Common myeloid progenitor, CD34-positive (primary cell): ENCODE results near the gene TMEM145.

Experiments
- CTCF ChIA-PET: fragments of 350-600 bp; sonication (Branson Sonifier 250); formaldehyde crosslinking; loops from one replicate; lab custom pipeline; 2021; ENCODE audit warnings: antibody characterized with exemption; lab: Charles Lee
- POLR2A ChIA-PET: fragments of 350-600 bp; sonication (Branson Sonifier 250); formaldehyde crosslinking; loops from one replicate; lab custom pipeline; 2021; ENCODE audit warnings: antibody characterized with exemption; lab: Charles Lee
- DNase-seq, 3 donors: peaks; one replicate each; pipeline versions ENCODE4 v3.0.0 to v3.0.0-alpha.2; 2013
- H3K27ac ChIP-seq, 2 experiments: 1 replicate in 1 of 2; 2 replicates in 1 of 2; pipeline ENCODE4 v1.7.0; 2013; ENCODE audit warnings: inconsistent platforms in 2 of 2, low read length in 2 of 2, mild to moderate bottlenecking in 2 of 2, low read depth in 1 of 2, moderate library complexity in 1 of 2; ENCODE audit not compliant: severe bottlenecking in 2 of 2, insufficient read depth in 1 of 2, poor library complexity in 1 of 2
- H3K27me3 ChIP-seq, 5 experiments: replicated peaks in 2 of 5; 1 replicate in 3 of 5; 2 replicates in 2 of 5; pipeline versions ENCODE4 v1.6.1 to v1.7.0; 2013; ENCODE audit warnings: low read length in 4 of 5, mild to moderate bottlenecking in 2 of 5, moderate library complexity in 2 of 5, inconsistent platforms in 1 of 5; ENCODE audit not compliant: insufficient read depth in 5 of 5, control insufficient read depth in 4 of 5
- H3K36me3 ChIP-seq, 4 experiments: 1 replicate in 2 of 4; 2 replicates in 2 of 4; pipeline versions ENCODE4 v1.6.1 to v1.7.0; 2013; ENCODE audit warnings: low read length in 3 of 4, control low read depth in 1 of 4, mild to moderate bottlenecking in 1 of 4; ENCODE audit not compliant: control insufficient read depth in 4 of 4, insufficient read depth in 4 of 4
- H3K4me1 ChIP-seq, 4 experiments: 1 replicate in 3 of 4; 2 replicates in 1 of 4; pipeline versions ENCODE4 v1.6.1 to v1.7.1; 2013; ENCODE audit warnings: low read length in 3 of 4, mild to moderate bottlenecking in 3 of 4, control low read depth in 1 of 4, inconsistent platforms in 1 of 4, moderate library complexity in 1 of 4; ENCODE audit not compliant: control insufficient read depth in 4 of 4, insufficient read depth in 4 of 4; ENCODE audit errors: control extremely low read depth in 1 of 4
- H3K4me3 ChIP-seq, 7 experiments: 1 replicate in 4 of 7; 2 replicates in 3 of 7; pipeline versions ENCODE4 v1.5.1 to v1.7.0; 2013; ENCODE audit warnings: mild to moderate bottlenecking in 7 of 7, low read length in 6 of 7, moderate library complexity in 6 of 7, inconsistent platforms in 2 of 7, low read depth in 2 of 7, control low read depth in 1 of 7; ENCODE audit not compliant: insufficient read depth in 4 of 7, control insufficient read depth in 1 of 7; ENCODE audit errors: extremely low read depth in 1 of 7
- H3K9me3 ChIP-seq, 5 experiments: 1 replicate in 4 of 5; 2 replicates in 1 of 5; pipeline versions ENCODE4 v1.6.1 to v1.7.1; 2013; ENCODE audit warnings: low read length in 4 of 5, mild to moderate bottlenecking in 2 of 5, inconsistent platforms in 1 of 5, low read depth in 1 of 5, moderate library complexity in 1 of 5; ENCODE audit not compliant: control insufficient read depth in 4 of 5, insufficient read depth in 2 of 5; ENCODE audit errors: control extremely low read depth in 1 of 5
- WGBS: methylation state at CpG from one replicate; pipeline ENCODE4 v1.1.5; 2013; ENCODE audit not compliant: insufficient coverage; 5-methylcytosine and 5-hydroxymethylcytosine counted together

The TMEM145 gene

DNA sequence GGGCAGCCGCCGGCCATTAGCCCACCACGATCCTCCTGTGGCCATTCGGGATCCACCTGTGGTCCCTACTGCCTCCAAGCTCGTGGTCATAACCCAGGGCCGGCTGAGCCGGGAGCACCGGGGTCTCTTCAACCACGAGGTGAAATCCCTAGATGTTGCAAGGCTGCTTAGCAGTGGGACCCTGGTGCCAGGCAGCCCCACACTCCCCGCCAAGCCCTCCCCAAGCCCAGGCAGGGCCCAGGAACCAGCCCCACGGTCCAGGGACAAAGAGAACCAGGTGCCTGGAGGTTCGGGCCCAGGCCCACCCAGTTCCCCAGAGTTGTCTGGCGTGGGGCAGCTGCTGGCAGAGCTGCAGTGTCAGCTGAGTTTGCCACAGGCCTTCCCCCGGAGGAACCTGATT lies 3.4 kb upstream of the TMEM145 start:
- no peaks in the 10 kb centered on the region for H3K36me3 ChIP-seq
- H3K9me3 ChIP-seq: no peaks in the 10 kb centered on the region
- 98% methylated on average over 14 of the region's 14 CpGs for WGBS
- H3K4me1 ChIP-seq: peaks cover 0 to 11% (median 10%) of the 10 kb centered on the region in 4 experiments
- H3K27ac ChIP-seq: no peak overlapping the region
- H3K4me3 ChIP-seq: no peak overlapping the region
- peaks cover 0 to 37% (median 11%) of the 10 kb centered on the region in 5 experiments for H3K27me3 ChIP-seq
- DNase-seq: no peak
- ChIA-PET CTCF (no interaction called here), POLR2A (no interaction called here)

DNA sequence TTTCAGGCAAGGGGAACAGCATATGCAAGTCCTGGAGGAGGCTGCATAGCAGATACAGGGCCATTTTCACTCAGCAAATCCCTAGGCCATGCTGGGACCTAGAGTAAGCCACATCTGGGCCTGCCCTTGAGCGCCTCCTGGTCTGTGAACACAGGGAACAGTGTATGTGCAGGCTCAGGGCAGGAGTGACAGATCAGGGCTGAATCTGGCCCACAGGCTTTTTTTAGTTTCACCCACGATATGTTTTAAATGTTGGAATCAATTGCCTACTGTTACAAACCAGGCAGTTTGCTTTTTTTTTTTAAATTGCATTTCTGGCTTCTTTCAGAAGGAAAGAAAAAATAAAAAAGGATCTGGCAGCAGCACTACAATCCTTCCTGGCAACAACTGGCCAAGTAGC lies 1.5 kb upstream of the TMEM145 start:
- ChIA-PET POLR2A (no interaction called here), CTCF (interaction anchor here (0.8 to 2.5 kb wide), 4 partner anchors 11 to 203 kb away, joined by 3 to 8 read pairs (median 4); no protein-coding TSS in a partner anchor)
- Histone ChIP-seq H3K36me3 (no peaks in the 10 kb centered on the region), H3K9me3 (no peaks in the 10 kb centered on the region), H3K4me3 (no peak overlapping the region), H3K4me1 (peaks cover 0 to 15% (median 12%) of the 10 kb centered on the region in 4 experiments), H3K27me3 (peaks cover 0 to 49% (median 11%) of the 10 kb centered on the region in 5 experiments), H3K27ac (no peak overlapping the region)
- no peak for DNase-seq
- 100% methylated on average over 2 of the region's 2 CpGs for WGBS

DNA sequence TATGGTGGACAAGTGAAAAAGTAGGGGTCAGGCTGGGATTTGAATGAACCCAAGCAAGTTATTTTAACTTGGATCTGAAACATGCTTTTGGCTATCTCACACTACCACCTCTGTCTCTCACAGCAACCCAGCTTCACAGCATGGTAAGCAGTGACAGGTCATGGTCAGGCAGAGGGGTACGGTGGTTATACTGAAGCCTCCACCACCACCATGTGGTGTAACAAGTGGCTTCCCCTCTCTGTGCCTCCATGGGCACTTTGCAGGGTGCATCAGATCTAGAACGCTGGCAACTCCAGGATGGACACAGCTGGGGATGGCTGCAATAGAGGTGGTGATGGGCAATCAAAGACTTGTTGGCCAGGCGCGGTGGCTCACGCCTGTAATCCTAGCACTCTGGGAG lies 739 bp upstream of the TMEM145 start:
- ChIA-PET POLR2A (no interaction called here), CTCF (interaction anchor here (0.8 to 2.5 kb wide), 4 partner anchors 11 to 204 kb away, joined by 3 to 8 read pairs (median 4); no protein-coding TSS in a partner anchor)
- no peak for DNase-seq
- H3K36me3 ChIP-seq: no peaks in the 10 kb centered on the region
- no peaks in the 10 kb centered on the region for H3K9me3 ChIP-seq
- 94% methylated on average over 5 of the region's 5 CpGs for WGBS
- peaks cover 0 to 49% (median 11%) of the 10 kb centered on the region in 5 experiments for H3K27me3 ChIP-seq
- no peak overlapping the region for H3K4me3 ChIP-seq
- H3K4me1 ChIP-seq: peaks cover 0 to 21% (median 17%) of the 10 kb centered on the region in 4 experiments
- no peak overlapping the region for H3K27ac ChIP-seq

DNA sequence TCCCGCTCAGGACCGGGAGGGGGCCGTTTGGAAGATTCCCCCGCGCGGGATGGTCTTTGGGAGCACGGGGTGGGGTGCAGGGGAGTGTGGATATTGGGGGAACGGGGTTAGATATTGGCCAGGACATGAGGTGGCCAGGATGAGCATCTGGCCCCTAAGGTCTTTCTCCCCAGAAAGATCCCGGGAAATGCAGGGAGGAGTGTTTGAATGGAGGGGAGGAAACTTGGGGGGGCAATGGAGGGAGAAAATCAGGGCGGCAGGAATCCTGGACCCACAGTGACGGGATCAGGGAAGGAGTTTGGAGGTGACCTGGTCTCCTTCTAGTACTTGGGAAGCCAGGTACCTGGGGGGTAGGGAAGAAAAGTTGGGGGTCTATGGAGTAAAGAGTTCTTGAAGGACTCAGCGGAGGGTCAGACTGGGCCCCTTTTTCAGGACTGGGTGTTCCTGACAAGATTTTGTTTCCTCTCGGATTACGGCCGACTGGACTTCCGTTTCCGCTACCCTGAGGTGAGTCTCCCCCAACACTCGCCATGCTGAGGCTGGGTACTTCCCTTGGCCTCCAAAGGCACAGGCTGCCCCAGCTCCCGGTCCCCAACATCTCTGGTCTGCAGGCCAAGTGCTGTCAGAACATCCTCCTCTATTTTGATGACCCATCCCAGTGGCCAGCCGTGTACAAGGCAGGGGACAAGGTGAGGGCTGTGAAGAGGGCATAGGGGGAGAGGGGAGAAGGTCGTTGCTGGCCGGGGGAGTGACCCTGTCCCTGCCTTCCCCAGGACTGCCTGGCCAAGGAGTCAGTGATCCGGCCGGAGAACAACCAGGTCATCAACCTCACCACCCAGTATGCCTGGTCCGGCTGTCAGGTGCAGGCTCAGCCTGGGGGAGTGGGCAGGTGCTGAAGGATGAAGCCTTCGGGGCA lies 989 bp downstream of the TMEM145 start:
- Histone ChIP-seq H3K27ac (no peak overlapping the region), H3K4me3 (peak overlapping the region in 1 of 7 experiments; percentile 68), H3K27me3 (peaks cover 0 to 49% (median 11%) of the 10 kb centered on the region in 5 experiments), H3K36me3 (no peaks in the 10 kb centered on the region), H3K9me3 (no peaks in the 10 kb centered on the region), H3K4me1 (peaks cover 0 to 21% (median 17%) of the 10 kb centered on the region in 4 experiments)
- no peak for DNase-seq
- POLR2A ChIA-PET: no interaction called here
- CTCF ChIA-PET: interaction anchor here (0.6 to 1.0 kb wide), 3 partner anchors 18 to 57 kb away, joined by 3 read pairs; no protein-coding TSS in a partner anchor
- 24% methylated on average over 22 of the region's 26 CpGs for WGBS

DNA sequence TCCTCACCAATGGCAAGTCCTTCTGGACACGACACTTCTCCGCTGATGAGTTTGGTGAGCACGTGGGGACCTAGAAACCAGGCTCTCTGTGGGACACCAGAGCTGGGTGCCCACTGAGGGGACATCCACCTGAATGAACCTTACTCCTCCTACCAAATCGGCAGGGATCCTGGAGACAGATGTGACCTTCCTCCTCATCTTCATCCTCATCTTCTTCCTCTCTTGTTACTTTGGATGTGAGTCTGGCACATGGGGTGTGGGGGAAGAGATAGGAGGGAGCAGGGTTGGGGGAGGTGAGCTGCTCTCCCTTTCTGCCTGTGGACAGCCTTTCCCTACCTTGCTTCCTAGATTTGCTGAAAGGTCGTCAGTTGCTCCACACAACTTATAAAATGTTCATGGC lies 1.9 kb downstream of the TMEM145 start:
- Histone ChIP-seq H3K36me3 (no peaks in the 10 kb centered on the region), H3K4me1 (peaks cover 0 to 21% (median 17%) of the 10 kb centered on the region in 4 experiments), H3K9me3 (no peaks in the 10 kb centered on the region), H3K27me3 (peaks cover 0 to 49% (median 11%) of the 10 kb centered on the region in 5 experiments), H3K4me3 (no peak overlapping the region), H3K27ac (no peak overlapping the region)
- WGBS: 95% methylated on average over 4 of the region's 5 CpGs
- DNase-seq: no peak
- ChIA-PET POLR2A (no interaction called here), CTCF (interaction anchor here (1.0 kb wide), 1 partner anchor 19 kb away, joined by 3 read pairs; no protein-coding TSS in a partner anchor)

DNA sequence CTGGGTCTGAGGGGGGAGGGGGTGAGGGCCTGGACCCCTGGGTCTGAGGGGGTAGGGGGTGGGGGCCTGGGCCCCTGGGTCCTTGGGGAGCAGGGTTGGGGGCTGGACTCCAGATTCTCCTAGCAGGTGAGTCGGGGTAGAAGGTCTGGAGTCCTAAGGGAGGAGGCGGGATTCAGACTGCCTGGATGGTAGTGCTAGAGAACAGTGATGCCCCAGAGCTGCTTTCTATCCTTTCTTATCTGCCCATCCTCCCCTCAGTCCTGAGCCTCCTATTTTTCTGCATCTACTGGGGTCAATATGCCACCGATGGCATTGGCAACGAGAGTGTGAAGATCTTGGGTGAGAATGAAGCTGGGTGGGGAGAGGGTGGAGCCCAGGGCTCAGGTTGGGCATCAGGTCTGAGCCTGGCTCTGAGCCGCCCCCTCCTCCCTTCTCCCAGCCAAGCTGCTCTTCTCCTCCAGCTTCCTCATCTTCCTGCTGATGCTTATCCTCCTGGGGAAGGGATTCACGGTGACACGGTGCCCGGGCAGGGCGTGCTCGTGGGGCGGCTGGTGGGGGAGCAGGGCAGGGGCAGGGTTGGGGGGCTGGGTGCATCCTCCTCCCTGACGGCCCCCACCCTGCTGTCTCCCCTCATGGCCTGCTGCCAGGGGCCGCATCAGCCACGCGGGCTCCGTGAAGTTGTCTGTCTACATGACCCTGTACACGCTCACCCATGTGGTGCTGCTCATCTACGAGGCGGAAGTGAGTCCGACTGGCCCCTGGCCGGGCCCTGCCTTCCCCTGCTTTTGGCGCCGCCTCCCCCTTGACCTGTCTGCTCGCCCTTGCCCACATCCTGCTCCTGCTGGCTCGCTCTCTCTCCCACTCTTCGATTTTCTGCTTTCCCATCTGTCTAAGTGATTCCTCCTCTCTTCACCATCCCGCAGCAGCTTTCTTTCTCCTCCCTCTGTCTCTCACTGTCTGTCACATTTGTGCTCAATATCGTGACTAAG lies 3.4 kb downstream of the TMEM145 start:
- Histone ChIP-seq H3K27me3 (peaks cover 0 to 49% (median 11%) of the 10 kb centered on the region in 5 experiments), H3K4me1 (peaks cover 0 to 21% (median 17%) of the 10 kb centered on the region in 4 experiments), H3K27ac (no peak overlapping the region), H3K36me3 (no peaks in the 10 kb centered on the region), H3K4me3 (peak overlapping the region in 1 of 7 experiments; percentile 33), H3K9me3 (no peaks in the 10 kb centered on the region)
- DNase-seq: peak in 1 of 3 donors; percentile 33
- 22% methylated on average over 19 of the region's 28 CpGs for WGBS
- ChIA-PET POLR2A (no interaction called here), CTCF (interaction anchor here (1.1 kb wide), 1 partner anchor 10 kb away, joined by 3 read pairs; no protein-coding TSS in a partner anchor)
